Fibroblast of lung (primary cell): ENCODE measurements around the gene DNAI7. TPM values are rescaled to one million over a fixed set of nuclear protein-coding genes. Genes with fewer than 3 reads are reported as not detected.

Experiments used
- DNase-seq, 2 donors: peaks; one replicate each; pipeline versions ENCODE4 v3.0.0 to v3.0.0-alpha.2; 2010; ENCODE audit warnings: low read depth in 2 of 2
- H2AFZ ChIP-seq: 2 replicates; pipeline ENCODE4 v1.5.1; 2012; ENCODE audit warnings: low read length, control low read depth, inconsistent platforms
- H3K27ac ChIP-seq: 2 replicates; pipeline ENCODE4 v1.5.1; 2011; ENCODE audit warnings: low read length, control low read depth; ENCODE audit not compliant: insufficient read depth
- H3K27me3 ChIP-seq: 2 replicates; pipeline ENCODE4 v1.5.1; 2011; ENCODE audit warnings: mild to moderate bottlenecking, low read length; ENCODE audit not compliant: control insufficient read depth, insufficient read depth
- H3K36me3 ChIP-seq: 2 replicates; pipeline ENCODE4 v1.5.1; 2011; ENCODE audit warnings: low read length; ENCODE audit not compliant: control insufficient read depth, insufficient read depth
- H3K4me1 ChIP-seq: 2 replicates; pipeline ENCODE4 v1.5.1; 2011; ENCODE audit warnings: low read length; ENCODE audit not compliant: control insufficient read depth, insufficient read depth; ENCODE audit errors: extremely low read depth
- H3K4me2 ChIP-seq: 2 replicates; pipeline ENCODE4 v1.5.1; 2011; ENCODE audit warnings: low read length, control low read depth; ENCODE audit not compliant: insufficient read depth; ENCODE audit errors: extremely low read depth
- H3K4me3 ChIP-seq, 4 experiments: fragments of 200-600 bp in 1 of 4; sonication (generic) in 1 of 4; replicated peaks in 1 of 4; 2 replicates each; pipeline ENCODE4 v1.5.1; 2011 to 2016; ENCODE audit warnings: low read length in 4 of 4, low read depth in 3 of 4, mild to moderate bottlenecking in 3 of 4, control low read depth in 2 of 4, inconsistent platforms in 1 of 4, mixed read lengths in 1 of 4; ENCODE audit not compliant: insufficient read depth in 1 of 4; ENCODE audit errors: control extremely low read depth in 1 of 4
- H3K79me2 ChIP-seq: 2 replicates; pipeline ENCODE4 v1.5.1; 2012; ENCODE audit warnings: mild to moderate bottlenecking, low read length, inconsistent platforms; ENCODE audit not compliant: control insufficient read depth, insufficient read depth
- H3K9ac ChIP-seq: 2 replicates; pipeline ENCODE4 v1.5.1; 2011; ENCODE audit warnings: mild to moderate bottlenecking, low read length, control low read depth; ENCODE audit not compliant: insufficient read depth
- H3K9me3 ChIP-seq: 2 replicates; pipeline ENCODE4 v1.5.1; 2012; ENCODE audit warnings: low read depth, low read length; ENCODE audit not compliant: control insufficient read depth, insufficient read depth
- H4K20me1 ChIP-seq: 2 replicates; pipeline ENCODE4 v1.5.1; 2011; ENCODE audit warnings: low read length; ENCODE audit not compliant: control insufficient read depth, insufficient read depth; ENCODE audit errors: extremely low read depth
- EZH2 ChIP-seq: IDR thresholded peaks from 2 replicates; pipeline ENCODE4 v1.5.1; 2012; ENCODE audit warnings: low read length, control low read depth, mild to moderate bottlenecking; ENCODE audit errors: missing control alignments
- polyA plus RNA-seq, 2 donors: library from polyadenylated mRNA; depleted of rRNA in 1 of 2; stranded (reverse) in 1 of 2; unstranded in 1 of 2; fragments of >200 nt; gene quantifications; 2 replicates each; pipeline ENCODE4 v1.2.1, GENCODE V29; 2011 to 2012; ENCODE audit warnings: missing spikeins in 1 of 2
- total RNA-seq: library from RNA; depleted of rRNA; stranded (reverse); fragments of >200 nt; gene quantifications from 2 replicates; pipeline ENCODE4 v1.2.1, GENCODE V29; 2014
- TF ChIP-seq, protein P1 (sequence below), 2 donors: IDR thresholded peaks in 1 of 2; conservative IDR thresholded peaks in 1 of 2; 1 replicate in 1 of 2; 2 replicates in 1 of 2; pipeline ENCODE4 v1.5.1; 2011 to 2012; ENCODE audit warnings: low read length in 2 of 2, control low read depth in 1 of 2, inconsistent platforms in 1 of 2, low read depth in 1 of 2, mild to moderate bottlenecking in 1 of 2

DNAI7 gene
- total and polyA plus RNA-seq, 2 donors (not counting 1 experiment from before 2014, with no cell fraction given): 0.17 to 0.23 TPM

DNA sequence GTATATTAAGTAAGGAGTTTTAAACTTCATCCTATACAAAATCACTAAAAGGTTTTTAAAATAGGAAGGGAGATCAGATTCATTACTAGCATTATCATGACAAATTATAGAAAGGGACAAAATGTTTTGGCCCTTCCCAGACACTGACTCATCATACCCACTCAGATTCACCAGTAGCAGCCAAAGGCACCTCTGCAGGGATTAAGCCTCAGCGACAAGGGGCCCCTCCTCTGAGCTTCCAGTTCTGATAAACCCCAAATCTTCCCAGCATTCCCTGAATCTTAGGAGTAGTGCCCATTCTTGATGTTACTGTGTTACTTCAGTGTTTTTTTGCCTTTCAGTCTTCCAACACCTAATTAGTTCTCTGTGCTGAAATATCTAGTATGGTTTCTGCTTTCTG, 41.2 kb upstream of the DNAI7 start:
- Histone ChIP-seq H4K20me1 (no peaks in the 10 kb centered on the region), H3K4me3 (no peak overlapping the region), H2AFZ (no peak overlapping the region), H3K9me3 (no peaks in the 10 kb centered on the region), H3K4me1 (peaks cover 8% of the 10 kb centered on the region), H3K79me2 (peaks cover 9% of the 10 kb centered on the region), H3K9ac (no peak overlapping the region), H3K36me3 (peaks cover 3% of the 10 kb centered on the region), H3K27me3 (no peaks in the 10 kb centered on the region), H3K27ac (peak overlapping the region; percentile 28), H3K4me2 (no peak overlapping the region)
- TF ChIP-seq, protein P1, sequence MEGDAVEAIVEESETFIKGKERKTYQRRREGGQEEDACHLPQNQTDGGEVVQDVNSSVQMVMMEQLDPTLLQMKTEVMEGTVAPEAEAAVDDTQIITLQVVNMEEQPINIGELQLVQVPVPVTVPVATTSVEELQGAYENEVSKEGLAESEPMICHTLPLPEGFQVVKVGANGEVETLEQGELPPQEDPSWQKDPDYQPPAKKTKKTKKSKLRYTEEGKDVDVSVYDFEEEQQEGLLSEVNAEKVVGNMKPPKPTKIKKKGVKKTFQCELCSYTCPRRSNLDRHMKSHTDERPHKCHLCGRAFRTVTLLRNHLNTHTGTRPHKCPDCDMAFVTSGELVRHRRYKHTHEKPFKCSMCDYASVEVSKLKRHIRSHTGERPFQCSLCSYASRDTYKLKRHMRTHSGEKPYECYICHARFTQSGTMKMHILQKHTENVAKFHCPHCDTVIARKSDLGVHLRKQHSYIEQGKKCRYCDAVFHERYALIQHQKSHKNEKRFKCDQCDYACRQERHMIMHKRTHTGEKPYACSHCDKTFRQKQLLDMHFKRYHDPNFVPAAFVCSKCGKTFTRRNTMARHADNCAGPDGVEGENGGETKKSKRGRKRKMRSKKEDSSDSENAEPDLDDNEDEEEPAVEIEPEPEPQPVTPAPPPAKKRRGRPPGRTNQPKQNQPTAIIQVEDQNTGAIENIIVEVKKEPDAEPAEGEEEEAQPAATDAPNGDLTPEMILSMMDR (conservative IDR thresholded peaks at IDR 0.05 in 1 of 2, IDR thresholded peaks at IDR 0.05 in 1 of 2; ENCODE audit: low read depth in 1 of 2, low read length in 2 of 2): no peak
- DNase-seq: peak; percentile 18 to 57

DNA sequence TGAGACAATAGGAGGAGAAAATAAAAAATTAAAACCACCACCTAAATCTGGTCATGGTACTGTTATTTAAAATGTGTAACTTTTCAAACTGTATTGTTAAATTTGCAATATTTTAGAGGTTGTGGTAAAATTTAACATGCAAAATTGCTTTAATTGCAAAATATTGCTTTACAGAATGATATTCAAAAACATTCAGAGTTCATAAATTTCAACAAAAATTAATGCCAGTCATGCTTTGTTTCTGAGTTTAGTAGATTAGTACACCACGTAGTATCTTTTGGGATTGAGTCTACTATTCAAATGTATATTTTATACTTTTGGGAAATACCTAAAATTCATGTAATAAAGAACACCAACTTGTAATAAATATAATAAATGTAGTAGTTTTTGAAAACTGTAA, 18.4 kb upstream of the DNAI7 start:
- Histone ChIP-seq H3K36me3 (no peaks in the 10 kb centered on the region), H3K9me3 (no peaks in the 10 kb centered on the region), H3K27me3 (no peaks in the 10 kb centered on the region), H3K27ac (no peak overlapping the region), H2AFZ (no peak overlapping the region), H3K9ac (no peak overlapping the region), H4K20me1 (no peaks in the 10 kb centered on the region), H3K4me1 (no peaks in the 10 kb centered on the region), H3K79me2 (no peaks in the 10 kb centered on the region), H3K4me3 (no peak overlapping the region), H3K4me2 (no peak overlapping the region)
- TF ChIP-seq EZH2: no peak
- TF ChIP-seq, protein P1 (conservative IDR thresholded peaks at IDR 0.05 in 1 of 2, IDR thresholded peaks at IDR 0.05 in 1 of 2; ENCODE audit: low read depth in 1 of 2, low read length in 2 of 2): no peak
- no peak for DNase-seq

DNA sequence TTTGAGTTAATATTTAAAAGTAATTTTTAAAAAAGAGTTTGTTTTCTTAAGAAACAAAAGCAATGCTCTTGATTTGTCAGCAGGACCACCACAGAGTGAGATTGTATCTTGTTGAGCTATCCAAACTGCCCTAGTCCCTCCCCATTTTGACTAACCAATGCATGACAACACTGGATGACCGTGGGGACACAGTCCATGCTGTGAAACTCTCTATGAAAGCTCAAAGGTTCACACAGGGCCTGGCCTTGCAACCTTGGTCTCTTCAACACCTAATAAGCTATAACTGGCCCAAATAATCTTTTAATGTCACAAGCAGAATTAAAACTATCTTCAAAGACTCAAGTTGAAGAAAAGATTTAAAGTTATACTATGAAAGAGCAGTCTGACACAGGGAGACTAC, 13.6 kb upstream of the DNAI7 start:
- DNase-seq: no peak
- H3K4me1 ChIP-seq: no peaks in the 10 kb centered on the region
- TF ChIP-seq EZH2: no peak
- TF ChIP-seq, protein P1 (conservative IDR thresholded peaks at IDR 0.05 in 1 of 2, IDR thresholded peaks at IDR 0.05 in 1 of 2; ENCODE audit: low read depth in 1 of 2, low read length in 2 of 2): no peak
- no peak overlapping the region for H3K4me2 ChIP-seq
- H2AFZ ChIP-seq: no peak overlapping the region
- peaks cover 2% of the 10 kb centered on the region for H3K36me3 ChIP-seq
- H3K9me3 ChIP-seq: no peaks in the 10 kb centered on the region
- no peak overlapping the region for H3K4me3 ChIP-seq
- H3K9ac ChIP-seq: no peak overlapping the region
- no peaks in the 10 kb centered on the region for H4K20me1 ChIP-seq
- H3K79me2 ChIP-seq: no peaks in the 10 kb centered on the region
- no peak overlapping the region for H3K27ac ChIP-seq
- no peaks in the 10 kb centered on the region for H3K27me3 ChIP-seq
